GM19025 (cell line): ENCODE results near the gene TMEM233.
"Not testable (repeated sequence)": the region's sequence is repeated elsewhere in the genome, so short reads cannot be mapped to it uniquely, and the experiment has no call there.

Source experiments
- ATAC-seq: cut with Tn5 transposase; IDR thresholded peaks from one replicate; pipeline ENCODE4 v1.9.1; 2021; ENCODE audit warnings: mild to moderate bottlenecking, low read depth, moderate library complexity; ENCODE audit not compliant: unreplicated experiment

Gene TMEM233

DNA sequence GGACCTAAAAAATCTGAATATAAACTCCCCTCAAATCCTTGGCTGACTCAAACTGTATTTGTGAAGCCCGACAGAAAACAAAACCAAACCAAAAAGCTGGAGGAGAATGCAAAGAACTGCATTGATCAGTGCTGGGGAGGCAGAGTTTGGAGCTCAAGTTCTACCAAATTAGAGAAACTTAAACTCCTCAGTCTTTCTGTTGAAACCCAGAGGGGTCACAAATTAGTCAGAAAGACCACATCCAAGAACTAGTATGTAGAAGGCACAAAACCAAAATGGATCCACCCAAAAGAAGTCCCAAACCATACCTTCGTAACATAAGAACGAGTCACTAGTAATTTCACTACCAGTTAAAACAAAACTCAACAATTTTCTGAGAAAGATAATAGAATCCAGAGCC is 59.1 kb downstream of the TMEM233 start:
- no peak for ATAC-seq

DNA sequence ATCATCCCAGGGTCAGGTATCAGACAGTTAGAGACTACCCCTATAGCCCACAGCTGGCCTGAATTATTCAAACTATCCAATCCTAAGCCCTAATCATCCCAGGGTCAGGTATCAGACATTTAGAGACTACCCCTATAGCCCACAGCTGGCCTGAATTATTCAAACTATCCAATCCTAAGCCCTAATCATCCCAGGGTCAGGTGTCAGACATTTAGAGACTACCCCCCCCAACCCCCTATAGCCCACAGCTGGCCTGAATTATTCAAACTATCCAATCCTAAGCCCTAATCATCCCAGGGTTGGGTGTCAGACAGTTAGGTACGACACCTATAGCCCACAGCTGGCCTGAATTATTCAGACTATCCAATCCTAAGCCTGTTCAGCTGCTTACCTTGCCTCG is 63.4 kb downstream of the TMEM233 start:
- not testable (repeated sequence) for ATAC-seq

- ATAC-seq: not testable (repeated sequence)
These were observed 64.6 kb downstream of the TMEM233 start for GRCh38 chr12:119658166-119658565.

GRCh38 chr12:119659289-119659897 is 65.8 kb downstream of the TMEM233 start:
- ATAC-seq: no peak

- no peak for ATAC-seq
These were observed 66.5 kb downstream of the TMEM233 start for GRCh38 chr12:119660076-119660475.

DNA sequence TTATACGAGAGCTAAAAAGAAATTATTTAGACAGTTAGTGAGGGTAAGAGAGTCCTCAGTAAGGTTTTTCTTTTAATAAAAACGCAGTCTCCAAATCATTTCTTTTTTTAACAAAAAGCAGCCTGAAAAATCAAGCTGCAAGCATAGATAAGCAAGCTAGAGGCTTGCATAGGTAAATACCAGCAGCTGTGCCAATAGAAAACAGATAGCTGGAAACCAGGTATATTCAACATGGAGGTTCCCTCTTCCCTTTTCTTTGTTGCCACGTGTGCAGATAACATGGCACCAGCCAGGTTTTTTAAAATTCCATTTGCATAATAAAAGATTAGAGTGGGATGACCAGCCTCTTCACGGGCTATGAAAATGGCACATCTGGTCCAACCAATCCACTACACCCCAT is 68.3 kb downstream of the TMEM233 start:
- ATAC-seq: no peak

DNA sequence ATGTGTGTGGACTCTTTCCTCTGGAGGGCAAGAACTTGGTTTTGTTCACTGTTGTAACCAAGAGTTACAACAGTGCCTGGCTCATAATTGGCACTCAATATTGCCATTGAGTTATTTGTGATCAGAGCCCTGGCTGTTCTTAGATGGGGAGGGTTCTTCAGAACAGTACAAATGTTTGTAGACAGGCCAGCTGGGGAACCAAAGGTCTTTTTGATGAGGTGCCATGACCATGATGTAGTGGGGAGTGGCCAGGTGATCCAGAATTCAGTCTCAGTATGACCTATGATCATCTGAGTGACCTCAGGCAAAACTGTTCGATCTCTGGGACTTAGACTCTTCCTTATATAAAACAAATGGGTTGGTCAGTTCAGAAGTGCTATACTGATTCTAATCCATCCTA is 71.1 kb downstream of the TMEM233 start:
- ATAC-seq: no peak

- no peak for ATAC-seq
These were observed 71.8 kb downstream of the TMEM233 start for GRCh38 chr12:119665164-119665929.

DNA sequence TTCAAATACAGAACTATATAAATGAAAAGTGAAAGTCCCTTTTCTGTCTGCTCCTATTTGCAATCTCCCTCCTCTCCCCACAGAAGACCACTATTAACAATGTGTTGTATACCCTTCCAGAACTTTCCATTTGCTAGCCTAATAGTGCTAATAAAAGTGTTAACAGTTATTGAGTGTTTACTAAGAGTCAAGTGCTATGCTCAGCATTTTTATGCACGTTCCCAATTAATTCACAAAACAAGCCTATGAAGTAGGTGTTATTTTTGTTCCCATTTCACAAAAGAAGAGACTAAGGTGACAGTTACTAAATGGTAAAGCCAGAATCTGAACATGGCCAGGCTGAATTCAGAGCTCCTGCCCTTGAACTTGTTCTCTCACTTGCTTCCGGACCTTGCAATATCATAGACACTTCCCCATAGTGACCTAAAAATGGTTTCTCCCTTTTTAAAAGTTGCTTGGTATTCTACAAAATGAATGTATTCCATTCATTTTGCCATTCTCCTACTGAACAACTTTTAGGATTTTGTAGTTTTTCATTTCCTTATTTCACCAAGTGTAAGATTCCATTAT is 72.7 kb downstream of the TMEM233 start:
- ATAC-seq: no peak

DNA sequence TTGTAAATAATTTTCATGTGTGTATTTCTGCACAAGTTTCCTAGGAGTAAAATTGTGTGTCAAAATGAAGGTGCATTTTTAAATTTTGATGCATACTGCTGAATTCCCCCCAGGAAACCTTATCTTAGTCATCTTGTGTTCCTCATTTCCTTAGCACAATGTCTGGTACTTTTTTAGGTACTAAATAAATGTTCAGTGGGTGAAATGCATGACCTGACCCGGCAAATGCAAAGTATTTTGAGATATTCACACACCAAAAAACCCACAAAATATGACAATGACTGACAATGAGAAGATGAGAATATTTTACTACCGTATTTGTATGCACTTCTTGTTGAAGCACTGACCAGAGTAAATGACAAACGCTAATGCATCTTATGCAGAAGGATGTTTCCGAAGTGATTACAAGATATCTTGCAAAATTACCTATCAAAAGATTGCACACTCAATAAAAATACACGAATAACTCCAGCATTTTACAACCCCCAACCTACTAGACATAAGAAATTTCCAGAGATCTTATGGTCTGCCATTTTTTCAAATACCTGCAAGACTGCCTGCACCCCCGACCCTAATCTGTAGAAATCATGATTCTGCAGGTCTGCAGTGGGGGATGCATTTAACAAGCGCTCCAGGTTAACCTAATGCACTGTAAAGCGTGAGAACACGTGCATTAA is 73.5 kb downstream of the TMEM233 start:
- no peak for ATAC-seq

- ATAC-seq: peak; percentile 91
These were observed 74.2 kb downstream of the TMEM233 start, which contains the start of gene PRKAB1 for GRCh38 chr12:119667577-119668323. Gene PRKAB1 (plus strand): TSS chr12:119668133. CDS start chr12:119668245, 112 bp downstream.

- ATAC-seq: no peak
These were observed 74.8 kb downstream of the TMEM233 start for GRCh38 chr12:119668324-119668841.

GRCh38 chr12:119669744-119670472 is 76.3 kb downstream of the TMEM233 start:
- ATAC-seq: no peak

DNA sequence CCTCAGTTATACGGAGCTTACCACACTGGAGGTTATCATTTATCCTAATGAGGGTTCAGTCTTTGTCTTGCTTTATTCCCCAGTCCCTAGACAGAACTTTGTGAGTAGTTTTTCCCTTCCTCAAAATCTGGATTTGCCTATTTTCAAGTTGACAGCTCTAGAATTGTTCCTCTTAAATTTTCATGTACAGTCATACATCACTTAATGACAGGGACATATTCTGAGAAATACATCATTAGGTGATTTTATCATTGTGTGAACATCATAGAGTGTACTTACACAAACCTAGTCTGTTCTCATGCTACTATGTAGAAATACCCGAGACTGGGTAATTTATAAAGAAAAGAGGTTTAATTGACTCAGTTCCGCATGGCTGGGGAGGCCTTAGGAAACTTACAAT is 77.5 kb downstream of the TMEM233 start:
- ATAC-seq: no peak

GRCh38 chr12:119672194-119672593 is 78.6 kb downstream of the TMEM233 start:
- ATAC-seq: no peak

DNA sequence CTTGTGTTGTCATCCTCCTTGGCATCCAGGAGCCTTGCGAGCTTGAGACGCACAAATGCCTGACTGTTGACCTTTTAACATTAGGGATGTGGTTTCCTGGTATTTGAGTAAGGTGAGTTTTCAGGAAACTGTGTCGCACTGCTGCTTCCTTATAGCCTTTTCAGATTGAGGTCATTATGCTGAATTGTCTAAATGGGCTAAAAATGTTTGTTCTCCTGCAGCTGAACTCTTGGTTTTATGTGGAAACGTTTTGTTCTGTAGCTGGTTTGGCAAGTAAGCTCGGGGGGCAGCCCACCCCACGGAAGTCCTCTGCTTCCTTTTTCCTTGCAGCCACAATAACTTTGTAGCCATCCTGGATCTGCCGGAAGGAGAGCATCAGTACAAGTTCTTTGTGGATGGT is 80.1 kb downstream of the TMEM233 start:
- ATAC-seq: no peak

DNA sequence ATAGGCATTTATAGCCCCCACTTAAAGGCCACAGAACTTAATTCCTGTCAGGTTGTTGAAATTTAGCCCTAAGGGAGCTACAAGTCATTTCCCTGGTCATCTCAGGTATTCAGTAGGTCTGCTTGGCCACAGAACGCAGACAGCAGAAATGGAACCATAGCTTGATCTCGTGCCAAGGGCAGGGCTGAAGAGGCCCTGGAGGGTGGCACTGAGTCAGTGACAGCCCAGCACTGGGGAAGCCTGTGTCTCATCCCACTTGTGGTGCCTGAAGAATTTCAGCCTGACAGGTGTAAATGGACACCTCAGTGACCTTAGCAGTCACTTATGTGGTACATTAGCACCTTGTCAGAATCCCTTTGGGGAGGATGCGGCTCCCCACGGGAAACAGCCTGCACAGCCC is 81.0 kb downstream of the TMEM233 start:
- no peak for ATAC-seq

GRCh38 chr12:119676022-119676421 is 82.4 kb downstream of the TMEM233 start:
- ATAC-seq: no peak

DNA sequence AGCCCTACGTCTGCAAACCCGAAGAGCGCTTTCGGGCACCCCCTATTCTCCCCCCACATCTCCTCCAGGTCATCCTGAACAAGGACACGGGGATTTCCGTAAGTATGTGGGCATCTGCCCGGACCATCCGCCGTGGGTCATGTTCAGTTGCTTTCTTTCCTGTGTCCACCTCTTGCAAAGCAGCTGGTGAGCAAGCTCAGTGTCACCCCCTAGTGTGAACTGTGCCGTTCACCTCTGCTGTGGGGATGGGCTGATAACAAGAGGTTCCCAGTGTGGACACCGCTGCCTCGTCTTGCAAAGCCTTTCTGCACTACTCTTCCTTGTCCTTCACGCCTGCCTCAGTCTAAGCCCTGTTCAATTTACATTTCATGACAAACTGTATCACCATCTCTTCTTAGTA is 83.0 kb downstream of the TMEM233 start:
- ATAC-seq: no peak

DNA sequence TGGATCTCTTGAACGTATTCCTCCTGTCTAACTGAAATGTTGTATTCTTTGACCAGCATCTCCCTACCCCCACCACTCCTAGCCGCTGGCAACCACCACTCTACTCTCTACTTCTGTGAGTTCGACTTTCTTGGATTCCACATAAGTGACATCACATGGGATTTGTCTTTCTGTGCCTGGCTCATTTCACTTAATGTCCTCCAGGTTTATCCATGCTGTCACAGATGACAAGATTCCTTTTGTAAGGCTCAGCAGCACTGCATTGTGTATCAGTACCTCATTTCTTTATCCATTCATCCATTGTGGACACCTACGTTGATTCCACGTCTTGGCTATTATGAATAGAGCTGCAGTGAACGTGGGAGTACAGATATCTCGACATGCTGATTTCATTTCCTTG is 84.9 kb downstream of the TMEM233 start:
- ATAC-seq: no peak
